Keratinocyte (primary cell): ENCODE data around the gene KRCC1.

Experiments
- CTCF ChIP-seq, 3 experiments: IDR thresholded peaks in 1 of 3; conservative IDR thresholded peaks in 1 of 3; optimal IDR thresholded peaks in 1 of 3; 2 replicates in 2 of 3; 3 replicates in 1 of 3; pipeline versions ENCODE3 to v1.5.1; 2011; ENCODE audit warnings: low read length in 3 of 3, mild to moderate bottlenecking in 3 of 3, moderate library complexity in 2 of 3, control low read depth in 1 of 3, inconsistent platforms in 1 of 3; ENCODE audit not compliant: insufficient read depth in 2 of 3; ENCODE audit errors: extremely low read depth in 1 of 3
- EZH2 ChIP-seq: IDR thresholded peaks from one replicate; pipeline ENCODE4 v1.6.1; 2012; ENCODE audit warnings: inconsistent platforms, mild to moderate bottlenecking, low read length, moderate library complexity

GRCh38 chr2:88092773-88093172 is 37.2 kb upstream of the KRCC1 start:
- TF ChIP-seq CTCF (optimal IDR thresholded peaks at IDR 0.05 in 1 of 3, IDR thresholded peaks at IDR 0.05 in 1 of 3, conservative IDR thresholded peaks at IDR 0.05 in 1 of 3; ENCODE audit: extremely low read depth in 1 of 3, insufficient read depth in 2 of 3, low read length in 3 of 3), result no peak
- TF ChIP-seq EZH2, result no peak
